ENCODE results near the gene SLC47A1. TPM values are rescaled to one million over a fixed set of nuclear protein-coding genes. Genes with fewer than 3 reads are reported as not detected.

The SLC47A1 gene
- total and polyA plus RNA-seq, 2 of the 13 experiments (the other 11 are each of a cell fraction or from before 2014, with no cell fraction given), result 42.1 to 67.5 TPM

DNA sequence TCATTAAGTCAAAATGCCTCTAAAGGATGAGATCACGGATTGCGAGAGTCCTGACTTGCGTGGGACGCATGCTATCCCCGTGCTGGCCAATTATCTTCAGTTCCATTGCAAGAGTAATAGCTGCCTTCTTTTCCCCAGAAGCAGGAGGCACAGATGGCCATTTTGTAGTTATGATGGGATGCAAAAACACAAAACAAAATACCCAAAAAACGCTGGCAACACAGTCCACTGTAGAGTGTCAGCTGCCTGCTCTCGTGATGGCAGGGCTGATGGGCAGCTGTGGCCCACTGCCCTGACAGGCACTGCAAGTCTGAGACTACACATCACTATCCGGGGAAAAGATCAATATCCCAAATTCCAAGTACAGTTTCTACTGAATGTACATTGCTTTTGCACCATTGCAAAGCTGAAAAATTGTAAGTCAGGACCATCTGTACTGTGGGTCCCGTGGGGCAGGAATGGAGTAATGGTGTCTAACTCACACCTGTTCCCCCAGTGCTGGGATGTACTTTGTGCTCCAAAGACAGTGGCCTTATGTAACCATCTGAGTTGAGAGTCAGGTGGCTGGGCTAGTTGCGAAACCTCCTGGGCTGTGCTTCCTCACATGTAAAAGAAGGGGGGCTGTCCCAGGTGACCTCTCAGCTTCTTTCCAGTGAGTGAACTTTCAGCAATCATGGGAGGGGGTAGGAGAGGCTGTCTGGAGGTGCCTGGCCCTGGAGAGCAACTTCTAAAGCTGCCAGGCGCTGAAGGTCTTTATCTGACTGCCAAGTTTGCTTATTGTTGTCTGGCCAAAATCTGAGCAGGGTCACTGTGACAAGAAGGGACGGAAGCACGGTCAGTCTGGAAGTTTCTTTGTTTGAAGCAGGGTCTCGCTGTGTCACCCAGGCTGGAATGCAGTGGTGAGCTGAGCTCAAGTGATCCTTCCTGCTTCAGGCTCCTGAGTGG lies 4.7 kb downstream of the SLC47A1 start (continued):
- TF ChIP-seq, protein P1, sequence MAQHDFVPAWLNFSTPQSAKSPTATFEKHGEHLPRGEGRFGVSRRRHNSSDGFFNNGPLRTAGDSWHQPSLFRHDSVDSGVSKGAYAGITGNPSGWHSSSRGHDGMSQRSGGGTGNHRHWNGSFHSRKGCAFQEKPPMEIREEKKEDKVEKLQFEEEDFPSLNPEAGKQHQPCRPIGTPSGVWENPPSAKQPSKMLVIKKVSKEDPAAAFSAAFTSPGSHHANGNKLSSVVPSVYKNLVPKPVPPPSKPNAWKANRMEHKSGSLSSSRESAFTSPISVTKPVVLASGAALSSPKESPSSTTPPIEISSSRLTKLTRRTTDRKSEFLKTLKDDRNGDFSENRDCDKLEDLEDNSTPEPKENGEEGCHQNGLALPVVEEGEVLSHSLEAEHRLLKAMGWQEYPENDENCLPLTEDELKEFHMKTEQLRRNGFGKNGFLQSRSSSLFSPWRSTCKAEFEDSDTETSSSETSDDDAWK (CRISPR knock-in tag; IDR thresholded peaks at IDR 0.05), result no peak
- 0 out of 2 replicates have a peak, but pooled peaks have one; percentile 24 for TF ChIP-seq SALL2 (CRISPR knock-in tag; IDR thresholded peaks at IDR 0.05)
- no peak; the same call in 1 of the 2 replicates for TF ChIP-seq ZNF768 (CRISPR knock-in tag; IDR thresholded peaks at IDR 0.05)
- no peak for TF ChIP-seq ZNF10 (CRISPR knock-in tag; IDR thresholded peaks at IDR 0.05; ENCODE audit: borderline replicate concordance, low read depth)
- TF ChIP-seq GABPA (IDR thresholded peaks at IDR 0.05; ENCODE audit: low read depth, low read length), result no peak
- TF ChIP-seq GABPA (CRISPR knock-in tag; IDR thresholded peaks at IDR 0.05; ENCODE audit: low read depth), result 0 out of 2 replicates have a peak, but pooled peaks have one; percentile 50
- peak; percentile 98 for TF ChIP-seq GTF3A (CRISPR knock-in tag; conservative IDR thresholded peaks at IDR 0.05)
- peak; percentile 87; the same call in 1 of the 2 replicates for TF ChIP-seq ZBTB10 (CRISPR knock-in tag; IDR thresholded peaks at IDR 0.05; ENCODE audit: borderline replicate concordance)
- TF ChIP-seq CREB3 (CRISPR knock-in tag; IDR thresholded peaks at IDR 0.05), result no peak
- TF ChIP-seq ZNF263 (CRISPR knock-in tag; IDR thresholded peaks at IDR 0.05), result no peak
- TF ChIP-seq, protein P2, sequence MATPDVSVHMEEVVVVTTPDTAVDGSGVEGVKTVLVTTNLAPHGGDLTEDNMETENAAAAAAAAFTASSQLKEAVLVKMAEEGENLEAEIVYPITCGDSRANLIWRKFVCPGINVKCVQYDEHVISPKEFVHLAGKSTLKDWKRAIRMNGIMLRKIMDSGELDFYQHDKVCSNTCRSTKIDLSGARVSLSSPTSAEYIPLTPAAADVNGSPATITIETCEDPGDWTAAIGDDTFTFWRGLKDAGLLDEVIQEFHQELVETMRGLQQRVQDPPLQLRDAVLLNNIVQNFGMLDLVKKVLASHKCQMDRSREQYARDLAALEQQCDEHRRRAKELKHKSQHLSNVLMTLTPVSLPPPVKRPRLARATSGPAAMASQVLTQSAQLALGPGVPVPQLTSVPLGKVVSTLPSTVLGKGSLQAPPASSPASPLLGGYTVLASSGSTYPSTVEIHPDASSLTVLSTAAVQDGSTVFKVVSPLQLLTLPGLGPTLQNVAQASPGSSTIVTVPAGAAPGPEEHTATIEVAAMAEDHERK (CRISPR knock-in tag; IDR thresholded peaks at IDR 0.05; ENCODE audit: low read depth), result no peak
- peak; percentile 97 for TF ChIP-seq ZBTB3 (CRISPR knock-in tag; IDR thresholded peaks at IDR 0.05; ENCODE audit: borderline replicate concordance, low read depth)
- TF ChIP-seq ZNF530 (CRISPR knock-in tag; IDR thresholded peaks at IDR 0.05; ENCODE audit: low read depth), result no peak
